Panc1 (cell line): ENCODE data around the gene ARPP21. TPM values are rescaled to one million over a fixed set of nuclear protein-coding genes. Genes with fewer than 3 reads are reported as not detected.

Source experiments
- ATAC-seq: fragments of 200-7000 bp; cut with Tn5 transposase; 2 replicates; pipeline ENCODE4 v1.9.1; 2020; ENCODE audit warnings: mild to moderate bottlenecking, moderate library complexity
- BruUV-seq: library from RNA; stranded (reverse); fragments of 400-500 nt; replicated peaks from 2 replicates; lab custom pipeline; 2021; lab: Mats Ljungman, UMichigan
- CTCF ChIA-PET: fragments of 300-600 bp; sonication (Branson Sonifier 250); formaldehyde crosslinking; loops from one replicate; lab custom pipeline; 2022; ENCODE audit warnings: antibody characterized with exemption; lab: Charles Lee
- POLR2A ChIA-PET: fragments of 300-600 bp; sonication (Branson Sonifier 250); formaldehyde crosslinking; loops from one replicate; lab custom pipeline; 2022; ENCODE audit warnings: antibody characterized with exemption; lab: Charles Lee
- DNase-seq: peaks from one replicate; pipeline ENCODE4 v3.0.0-alpha.2; 2010; ENCODE audit warnings: low read depth, low spot score
- H3K27ac ChIP-seq: 2 replicates; pipeline ENCODE4 v1.5.1; 2011; ENCODE audit warnings: mild to moderate bottlenecking, low read length, inconsistent platforms
- H3K27me3 ChIP-seq: fragments of 200-500 bp; sonication (Bioruptor generic); 2 replicates; pipeline ENCODE4 v1.6.0; 2014; ENCODE audit warnings: low read length, inconsistent platforms; ENCODE audit not compliant: control insufficient read depth, insufficient read depth
- H3K36me3 ChIP-seq: fragments of 200-500 bp; sonication (Bioruptor generic); 2 replicates; pipeline ENCODE4 v1.5.1; 2014; ENCODE audit warnings: inconsistent platforms, mild to moderate bottlenecking, low read length, moderate library complexity; ENCODE audit not compliant: control insufficient read depth, insufficient read depth
- H3K4me1 ChIP-seq: 2 replicates; pipeline ENCODE4 v1.5.1; 2011; ENCODE audit warnings: inconsistent platforms, mild to moderate bottlenecking, low read length, moderate library complexity; ENCODE audit not compliant: control insufficient read depth, insufficient read depth
- H3K4me3 ChIP-seq, 2 experiments: 2 replicates each; pipeline ENCODE4 v1.5.1; 2011 to 2012; ENCODE audit warnings: low read depth in 2 of 2, low read length in 2 of 2, mild to moderate bottlenecking in 2 of 2, inconsistent platforms in 1 of 2, moderate library complexity in 1 of 2
- H3K9me3 ChIP-seq: fragments of 200-500 bp; sonication (Bioruptor generic); 2 replicates; pipeline ENCODE4 v1.5.1; 2014; ENCODE audit warnings: low read depth, mild to moderate bottlenecking, inconsistent platforms, low read length, moderate library complexity; ENCODE audit not compliant: control insufficient read depth, insufficient read depth
- CTCF ChIP-seq: fragments of 450-650 bp; IDR thresholded peaks from 2 replicates; pipeline ENCODE4 v1.5.1; 2017; ENCODE audit warnings: mild to moderate bottlenecking
- POLR2AphosphoS5 ChIP-seq: IDR thresholded peaks from 2 replicates; pipeline ENCODE4 v1.6.1; 2012; ENCODE audit warnings: mild to moderate bottlenecking, low read depth, low read length, moderate library complexity
- REST ChIP-seq, 2 experiments: IDR thresholded peaks; 2 replicates each; pipeline ENCODE4 v1.6.1; 2011 to 2012; ENCODE audit warnings: low read depth in 2 of 2, control low read depth in 1 of 2, low read length in 1 of 2, mild to moderate bottlenecking in 1 of 2, moderate library complexity in 1 of 2; ENCODE audit not compliant: insufficient read depth in 1 of 2
- SIN3A ChIP-seq: IDR thresholded peaks from 2 replicates; pipeline ENCODE4 v1.6.1; 2012; ENCODE audit warnings: low read depth, mild to moderate bottlenecking, low read length, moderate library complexity, borderline replicate concordance; ENCODE audit not compliant: insufficient read depth
- TCF7L2 ChIP-seq: IDR thresholded peaks from 2 replicates; pipeline ENCODE4 v1.6.1; 2011; ENCODE audit warnings: mild to moderate bottlenecking, low read depth, low read length, inconsistent platforms
- in situ Hi-C: cut with HindIII; loops from 2 replicates; pipeline ENCODE4 v1.10.0; 2016; ENCODE audit warnings: low sequenced_read_pairs, low pct_unique_long_range_greater_than_20kb
- intact Hi-C: fragments of 100-400 bp; cut with micrococcal nuclease; formaldehyde crosslinking; loops from one replicate; pipeline ENCODE4 v1.10.0; 2022; ENCODE audit not compliant: unreplicated experiment
- total RNA-seq: library from RNA; stranded (reverse); gene quantifications from one replicate; pipeline ENCODE4 v1.2.1, GENCODE V29; 2021; ENCODE audit not compliant: unreplicated experiment

The ARPP21 gene
- total RNA-seq, 1 experiment from 2014 or later = not detected

- intact Hi-C loops = no loop called here
- no TSS peak for BruUV-seq
- DNase-seq (no peak), ATAC-seq (no peak)
- in situ Hi-C loops = no loop called here
- no peak for TF ChIP-seq TCF7L2
- no peak for TF ChIP-seq POLR2AphosphoS5
- no peak for TF ChIP-seq CTCF
- TF ChIP-seq REST (IDR thresholded peaks at IDR 0.05; ENCODE audit: insufficient read depth in 1 of 2, low read depth in 2 of 2, low read length in 1 of 2) = no peak
- no peak for TF ChIP-seq SIN3A
- ChIA-PET CTCF (no interaction called here), POLR2A (no interaction called here)
- H3K27ac ChIP-seq = no peak overlapping the region
- H3K4me3 ChIP-seq = no peak overlapping the region
- H3K36me3 ChIP-seq = no peaks in the 10 kb centered on the region
- no peaks in the 10 kb centered on the region for H3K9me3 ChIP-seq
- no peaks in the 10 kb centered on the region for H3K4me1 ChIP-seq
- H3K27me3 ChIP-seq = peaks cover 6% of the 10 kb centered on the region; the same call in 1 of the 2 replicates
Measured at GRCh38 chr3:35635407-35635806, 3.9 kb upstream of the ARPP21 start.

- no TSS peak for BruUV-seq
- Histone ChIP-seq H3K27me3 (peaks cover 8% of the 10 kb centered on the region; the same call in 1 of the 2 replicates), H3K27ac (no peak overlapping the region), H3K4me1 (no peaks in the 10 kb centered on the region), H3K4me3 (no peak overlapping the region), H3K36me3 (no peaks in the 10 kb centered on the region), H3K9me3 (no peaks in the 10 kb centered on the region)
- in situ Hi-C loops (no loop called here), intact Hi-C loops (no loop called here)
- TF ChIP-seq POLR2AphosphoS5 (no peak), SIN3A (no peak), TCF7L2 (no peak), REST (IDR thresholded peaks at IDR 0.05; ENCODE audit: insufficient read depth in 1 of 2, low read depth in 2 of 2, low read length in 1 of 2) (no peak), CTCF (no peak)
- DNase-seq = no peak
- no peak for ATAC-seq
- POLR2A ChIA-PET = no interaction called here
- CTCF ChIA-PET = no interaction called here
Measured at GRCh38 chr3:35635926-35636683, 3.2 kb upstream of the ARPP21 start.
